Upper lobe of right lung (tissue), 1 donor: ENCODE measurements around the gene CYTH4. TPM values are rescaled to one million over a fixed set of nuclear protein-coding genes. Genes with fewer than 3 reads are reported as not detected.

ENCODE experiments used
- ATAC-seq: fragments of 200-7000 bp; cut with Tn5 transposase; one replicate; pipeline ENCODE4 v1.9.1; 2020; ENCODE audit warnings: mild to moderate bottlenecking, moderate library complexity
- DNase-seq: peaks from one replicate; pipeline ENCODE4 v3.0.0-alpha.2; 2020
- H3K27ac ChIP-seq: fragments of 200-600 bp; one replicate; pipeline ENCODE4 v1.8.0; 2022
- H3K27me3 ChIP-seq: fragments of 200-600 bp; one replicate; pipeline ENCODE4 v1.8.0; 2022; ENCODE audit warnings: mild to moderate bottlenecking
- H3K36me3 ChIP-seq: fragments of 200-600 bp; one replicate; pipeline ENCODE4 v1.8.0; 2022
- H3K4me1 ChIP-seq: fragments of 200-600 bp; one replicate; pipeline ENCODE4 v1.8.0; 2022
- H3K4me3 ChIP-seq: fragments of 200-600 bp; one replicate; pipeline ENCODE4 v1.8.0; 2022; ENCODE audit warnings: mild to moderate bottlenecking
- H3K9me3 ChIP-seq: fragments of 200-600 bp; one replicate; pipeline ENCODE4 v1.8.0; 2022
- intact Hi-C: fragments of 100-400 bp; cut with DNase I; formaldehyde crosslinking; loops from one replicate; pipeline ENCODE4 v1.11.0; 2022
- total RNA-seq: library from RNA; stranded (reverse); fragmentation: NEBNext Ultra II Directional; extraction: Animal tissue kit (Norgen Biotek cat#: 25700); gene quantifications from one replicate; pipeline ENCODE4 v1.2.1, GENCODE V29; 2021
- TF ChIP-seq, protein P1 (sequence below): fragments of 200-600 bp; IDR thresholded peaks from one replicate; pipeline ENCODE4 v1.8.0; 2022; ENCODE audit warnings: antibody characterized with exemption
- donor health status: DM: no; HTN: yes; CAD: no; lungs with severe emphysema.

CYTH4 gene
- total RNA-seq, 1 donor from 2014 or later: 37.9 TPM

DNA sequence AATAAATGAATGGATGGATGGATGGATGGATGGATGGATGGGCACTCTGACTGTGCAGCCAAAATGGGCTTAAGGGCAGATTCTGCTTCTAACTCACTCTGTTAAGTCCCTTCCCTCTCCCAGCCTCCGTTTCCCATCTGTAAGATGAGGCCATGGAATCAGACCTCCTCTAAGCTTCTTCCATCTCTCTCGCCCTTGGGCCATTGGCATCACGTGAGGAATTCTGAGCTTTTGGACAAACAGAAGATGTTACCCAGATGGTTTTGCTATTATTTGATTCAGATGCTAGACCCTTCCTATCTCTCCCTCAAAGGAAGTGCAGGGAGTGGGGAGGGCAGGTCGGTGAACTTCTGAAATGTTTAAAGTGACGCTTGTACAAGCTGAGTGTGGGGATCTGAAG lies 4.0 kb upstream of the CYTH4 start:
- peaks cover 14% of the 10 kb centered on the region for H3K27me3 ChIP-seq

DNA sequence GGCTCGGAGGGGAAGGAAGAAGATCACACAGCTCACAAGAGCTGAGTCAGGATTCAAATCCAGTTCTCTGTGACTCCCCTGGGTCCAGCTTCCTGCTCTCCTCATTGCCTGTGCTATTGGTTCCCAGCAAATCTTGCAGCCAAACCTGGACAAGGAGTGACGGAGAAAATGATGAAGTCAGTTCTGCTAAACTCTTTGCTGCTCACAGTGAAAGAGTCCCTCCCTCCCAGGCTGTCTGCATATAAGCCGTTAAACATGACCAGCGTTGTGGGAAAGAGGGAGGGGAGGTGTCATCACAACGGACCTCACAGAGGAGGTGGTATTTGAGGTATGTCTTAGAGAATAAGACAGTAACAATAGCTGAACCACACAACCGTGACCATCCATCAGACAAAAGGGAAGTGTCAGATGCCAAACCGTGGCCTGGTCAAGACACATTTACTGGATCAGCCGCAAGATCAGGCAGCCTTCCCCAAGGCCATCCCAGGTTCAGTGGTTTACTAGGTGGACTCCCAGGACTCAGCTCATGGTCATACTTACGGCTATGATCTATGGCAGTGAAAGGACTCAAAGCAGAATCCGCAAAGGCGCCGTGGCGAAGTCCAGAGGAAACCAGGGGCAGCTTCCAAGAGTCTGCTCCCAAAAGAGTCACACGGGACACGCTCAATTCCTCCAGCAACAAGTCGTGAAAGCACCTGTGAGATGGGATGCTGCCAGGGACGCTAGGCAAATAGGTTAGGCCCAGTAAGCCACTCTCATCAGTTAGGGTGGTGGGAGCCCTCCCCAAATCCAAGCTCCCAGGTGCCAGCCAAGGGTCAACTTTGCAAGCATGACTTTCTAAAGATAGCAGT lies 2.8 kb upstream of the CYTH4 start:
- H3K4me3 ChIP-seq: no peak overlapping the region
- DNase-seq (no peak), ATAC-seq (no peak)
- no peaks in the 10 kb centered on the region for H3K9me3 ChIP-seq
- intact Hi-C loops: no loop called here
- no peak overlapping the region for H3K27ac ChIP-seq
- H3K36me3 ChIP-seq: no peaks in the 10 kb centered on the region
- H3K4me1 ChIP-seq: peaks cover 4% of the 10 kb centered on the region
- H3K27me3 ChIP-seq: peaks cover 14% of the 10 kb centered on the region
- TF ChIP-seq, protein P1, sequence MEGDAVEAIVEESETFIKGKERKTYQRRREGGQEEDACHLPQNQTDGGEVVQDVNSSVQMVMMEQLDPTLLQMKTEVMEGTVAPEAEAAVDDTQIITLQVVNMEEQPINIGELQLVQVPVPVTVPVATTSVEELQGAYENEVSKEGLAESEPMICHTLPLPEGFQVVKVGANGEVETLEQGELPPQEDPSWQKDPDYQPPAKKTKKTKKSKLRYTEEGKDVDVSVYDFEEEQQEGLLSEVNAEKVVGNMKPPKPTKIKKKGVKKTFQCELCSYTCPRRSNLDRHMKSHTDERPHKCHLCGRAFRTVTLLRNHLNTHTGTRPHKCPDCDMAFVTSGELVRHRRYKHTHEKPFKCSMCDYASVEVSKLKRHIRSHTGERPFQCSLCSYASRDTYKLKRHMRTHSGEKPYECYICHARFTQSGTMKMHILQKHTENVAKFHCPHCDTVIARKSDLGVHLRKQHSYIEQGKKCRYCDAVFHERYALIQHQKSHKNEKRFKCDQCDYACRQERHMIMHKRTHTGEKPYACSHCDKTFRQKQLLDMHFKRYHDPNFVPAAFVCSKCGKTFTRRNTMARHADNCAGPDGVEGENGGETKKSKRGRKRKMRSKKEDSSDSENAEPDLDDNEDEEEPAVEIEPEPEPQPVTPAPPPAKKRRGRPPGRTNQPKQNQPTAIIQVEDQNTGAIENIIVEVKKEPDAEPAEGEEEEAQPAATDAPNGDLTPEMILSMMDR: no peak

More for the DNA sequence above, 4.0 kb upstream of the CYTH4 start:
- no peak for DNase-seq
- ATAC-seq: no peak
- Histone ChIP-seq H3K4me1 (peaks cover 4% of the 10 kb centered on the region), H3K4me3 (no peak overlapping the region), H3K36me3 (no peaks in the 10 kb centered on the region), H3K27ac (no peak overlapping the region), H3K9me3 (no peaks in the 10 kb centered on the region)
- intact Hi-C loops: no loop called here
- TF ChIP-seq, protein P1: no peak

DNA sequence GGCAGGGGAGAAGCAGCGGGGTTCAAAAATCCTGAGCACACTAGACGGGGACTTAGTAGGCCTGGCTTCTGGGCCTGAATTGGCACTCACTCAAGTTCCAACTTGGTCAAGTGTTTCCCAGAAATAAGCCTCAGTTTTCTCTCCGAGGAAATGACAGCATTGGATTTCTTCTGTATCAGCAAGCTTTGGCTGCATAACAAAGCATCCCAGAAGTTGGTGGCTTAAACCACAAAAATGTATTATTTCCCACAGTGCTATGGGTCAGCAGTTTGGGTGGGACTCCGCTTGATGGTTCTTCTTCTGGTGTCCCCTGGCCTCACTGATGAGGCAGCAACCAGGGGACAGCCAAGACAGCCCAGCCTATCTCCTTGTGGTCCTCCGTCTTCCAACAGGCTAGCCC lies 1.6 kb upstream of the CYTH4 start:
- Histone ChIP-seq H3K27me3 (peaks cover 14% of the 10 kb centered on the region), H3K27ac (no peak overlapping the region), H3K9me3 (no peaks in the 10 kb centered on the region), H3K4me3 (no peak overlapping the region), H3K36me3 (no peaks in the 10 kb centered on the region), H3K4me1 (peaks cover 4% of the 10 kb centered on the region)
- DNase-seq (no peak), ATAC-seq (no peak)
- intact Hi-C loops: no loop called here
- TF ChIP-seq, protein P1: no peak

DNA sequence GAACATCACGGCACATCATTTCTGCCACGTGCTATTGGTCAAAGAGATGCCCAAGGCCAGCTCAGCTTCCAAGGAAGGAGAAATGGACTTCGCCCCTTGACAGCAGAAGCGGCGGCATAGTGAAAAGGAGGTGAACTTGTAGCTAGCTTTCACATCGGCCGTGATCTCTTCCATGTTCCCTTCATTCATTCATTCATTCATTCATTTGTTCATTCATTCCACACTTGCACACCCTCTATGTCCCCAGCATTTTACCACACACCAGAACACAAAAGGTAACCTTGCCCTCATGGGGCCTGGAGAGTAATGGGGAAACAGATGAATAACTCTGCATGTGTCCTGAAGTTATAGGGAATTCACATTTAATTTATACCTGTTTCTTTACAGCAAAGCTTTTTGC lies 1.1 kb upstream of the CYTH4 start:
- H3K27ac ChIP-seq: peak overlapping the region; percentile 79
- no peaks in the 10 kb centered on the region for H3K36me3 ChIP-seq
- TF ChIP-seq, protein P1: no peak
- intact Hi-C loops: no loop called here
- H3K4me3 ChIP-seq: no peak overlapping the region
- peaks cover 7% of the 10 kb centered on the region for H3K4me1 ChIP-seq
- peaks cover 14% of the 10 kb centered on the region for H3K27me3 ChIP-seq
- H3K9me3 ChIP-seq: no peaks in the 10 kb centered on the region
- ATAC-seq: no peak
- no peak for DNase-seq

DNA sequence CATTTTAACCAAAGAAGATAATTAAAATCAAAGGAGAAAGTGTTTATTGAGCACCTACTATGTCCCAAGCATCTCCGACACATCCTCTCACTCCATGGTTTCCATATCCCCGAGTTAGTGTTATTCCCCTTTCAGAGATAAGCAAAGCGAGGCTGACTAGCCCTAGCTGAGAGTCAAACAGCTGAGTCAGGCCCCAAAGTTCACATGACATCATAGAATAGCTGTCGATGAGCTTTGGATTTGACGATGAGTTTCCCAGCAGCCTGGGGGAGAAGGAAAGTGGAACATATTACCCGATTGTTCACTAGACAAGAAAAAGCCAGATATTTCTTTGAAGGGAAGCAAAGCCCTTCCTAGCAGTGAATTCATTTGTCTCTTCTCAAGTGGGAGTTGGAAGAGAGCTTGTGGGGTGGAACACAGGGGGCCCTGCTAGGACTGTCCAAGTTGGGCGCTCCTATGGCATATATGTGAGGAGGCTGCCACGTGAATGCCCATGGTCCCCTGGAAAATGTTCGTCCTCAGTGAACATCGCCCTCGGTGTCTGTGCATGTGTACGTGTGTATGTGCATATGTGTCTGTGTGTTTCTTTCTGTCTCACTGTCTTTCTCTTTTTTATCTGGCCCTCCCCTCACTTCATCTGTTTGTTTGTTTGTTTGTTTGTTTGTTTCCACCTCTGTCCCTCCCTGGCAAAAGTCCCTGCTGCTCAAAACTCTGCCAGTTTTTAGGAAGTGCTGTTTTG lies 493 bp upstream of the CYTH4 start:
- TF ChIP-seq, protein P1: no peak
- Histone ChIP-seq H3K4me1 (peaks cover 7% of the 10 kb centered on the region), H3K27me3 (peaks cover 14% of the 10 kb centered on the region), H3K4me3 (peak overlapping the region; percentile 59), H3K9me3 (no peaks in the 10 kb centered on the region), H3K27ac (peak overlapping the region; percentile 79), H3K36me3 (no peaks in the 10 kb centered on the region)
- no peak for DNase-seq
- intact Hi-C loops: no loop called here
- no peak for ATAC-seq
